Loucy (cell line): ENCODE results near the gene SAMD4B.

Source experiments
- H2AFZ ChIP-seq: fragments of 200-600 bp; sonication (generic); 2 replicates; pipeline ENCODE4 v1.6.0; 2016; ENCODE audit warnings: antibody characterized with exemption, mild to moderate bottlenecking, low read length, moderate library complexity
- H3F3A ChIP-seq: fragments of 200-600 bp; 2 replicates; pipeline ENCODE4 v1.6.0; 2016; ENCODE audit warnings: antibody characterized with exemption, low read depth, mild to moderate bottlenecking
- H3K27me3 ChIP-seq: fragments of 200-600 bp; sonication (generic); 2 replicates; pipeline ENCODE4 v1.6.1; 2014; ENCODE audit warnings: low read length, mild to moderate bottlenecking; ENCODE audit not compliant: insufficient read depth, poor library complexity, severe bottlenecking
- H3K36me3 ChIP-seq: fragments of 200-600 bp; sonication (generic); 2 replicates; pipeline ENCODE4 v1.6.1; 2016; ENCODE audit warnings: low read length; ENCODE audit not compliant: insufficient read depth
- H3K4me1 ChIP-seq: fragments of 200-600 bp; sonication (generic); 2 replicates; pipeline ENCODE4 v1.5.1; 2014; ENCODE audit warnings: low read length, mild to moderate bottlenecking; ENCODE audit not compliant: insufficient read depth, poor library complexity, severe bottlenecking
- H3K4me2 ChIP-seq: fragments of 200-600 bp; sonication (generic); 2 replicates; pipeline ENCODE4 v1.6.0; 2014; ENCODE audit warnings: antibody characterized with exemption, low read length, low read depth, mild to moderate bottlenecking; ENCODE audit not compliant: poor library complexity, severe bottlenecking
- H3K4me3 ChIP-seq: fragments of 200-600 bp; sonication (generic); 2 replicates; pipeline ENCODE4 v1.5.1; 2014; ENCODE audit warnings: low read length, mild to moderate bottlenecking, mixed read lengths; ENCODE audit not compliant: poor library complexity, severe bottlenecking
- H3K79me2 ChIP-seq: fragments of 200-600 bp; sonication (generic); 2 replicates; pipeline ENCODE4 v1.6.1; 2014; ENCODE audit warnings: low read length; ENCODE audit not compliant: insufficient read depth
- H3K9ac ChIP-seq: fragments of 200-600 bp; sonication (generic); 2 replicates; pipeline ENCODE4 v1.6.0; 2014; ENCODE audit warnings: mild to moderate bottlenecking, low read depth, low read length, moderate library complexity; ENCODE audit not compliant: poor library complexity, severe bottlenecking
- H3K9me2 ChIP-seq: fragments of 200-600 bp; sonication (generic); replicated peaks from 2 replicates; pipeline ENCODE4 v1.6.1; 2016; ENCODE audit warnings: low read depth, low read length, mixed read lengths
- H3K9me3 ChIP-seq: fragments of 200-600 bp; sonication (generic); 2 replicates; pipeline ENCODE4 v1.6.1; 2014; ENCODE audit warnings: mild to moderate bottlenecking, antibody characterized with exemption, low read length, low read depth; ENCODE audit not compliant: insufficient read depth
- H4K20me1 ChIP-seq: fragments of 200-600 bp; sonication (generic); 2 replicates; pipeline ENCODE4 v1.6.0; 2014; ENCODE audit warnings: antibody characterized with exemption, low read length, mild to moderate bottlenecking; ENCODE audit not compliant: insufficient read depth, poor library complexity, severe bottlenecking
- CTCF ChIP-seq: fragments of 200-600 bp; sonication (generic); conservative IDR thresholded peaks from 2 replicates; pipeline ENCODE4 v1.5.1; 2014; ENCODE audit warnings: mild to moderate bottlenecking, antibody characterized with exemption, low read length
- EZH2phosphoT487 ChIP-seq: fragments of 200-600 bp; IDR thresholded peaks from 2 replicates; pipeline ENCODE4 v1.6.1; 2018; ENCODE audit warnings: antibody characterized with exemption, mild to moderate bottlenecking, moderate library complexity, borderline replicate concordance

SAMD4B gene

GRCh38 chr19:39419003-39419402 lies 76.8 kb downstream of the SAMD4B start:
- Histone ChIP-seq H3K4me1 (peaks cover 16% of the 10 kb centered on the region), H4K20me1 (peaks cover 24% of the 10 kb centered on the region), H3K36me3 (peaks cover 14% of the 10 kb centered on the region; the same call in 1 of the 2 replicates), H3K9me2 (no peaks in the 10 kb centered on the region), H3K9me3 (no peaks in the 10 kb centered on the region), H3K9ac (no peak overlapping the region), H3K27me3 (no peaks in the 10 kb centered on the region), H3F3A (no peaks in the 10 kb centered on the region), H3K79me2 (peaks cover 32% of the 10 kb centered on the region), H3K4me3 (no peak overlapping the region), H2AFZ (no peak overlapping the region), H3K4me2 (no peak overlapping the region)
- TF ChIP-seq CTCF (no peak), EZH2phosphoT487 (no peak)

- Histone ChIP-seq H3K4me3 (no peak overlapping the region), H3K36me3 (peaks cover 19% of the 10 kb centered on the region; the same call in 1 of the 2 replicates), H3F3A (no peaks in the 10 kb centered on the region), H3K27me3 (no peaks in the 10 kb centered on the region), H3K4me1 (peaks cover 5% of the 10 kb centered on the region), H3K79me2 (peaks cover 14% of the 10 kb centered on the region; the same call in 1 of the 2 replicates), H3K4me2 (no peak overlapping the region), H2AFZ (no peak overlapping the region), H4K20me1 (peaks cover 8% of the 10 kb centered on the region), H3K9me2 (no peaks in the 10 kb centered on the region), H3K9ac (no peak overlapping the region), H3K9me3 (no peaks in the 10 kb centered on the region)
- TF ChIP-seq CTCF: no peak
- no peak for TF ChIP-seq EZH2phosphoT487
Observed at GRCh38 chr19:39420769-39421168, 78.5 kb downstream of the SAMD4B start.

- Histone ChIP-seq H4K20me1 (peaks cover 1% of the 10 kb centered on the region), H3K79me2 (peaks cover 2% of the 10 kb centered on the region; the same call in 1 of the 2 replicates), H3F3A (no peaks in the 10 kb centered on the region), H2AFZ (no peak overlapping the region), H3K9ac (no peak overlapping the region), H3K4me1 (no peaks in the 10 kb centered on the region), H3K9me3 (no peaks in the 10 kb centered on the region), H3K4me2 (no peak overlapping the region), H3K4me3 (no peak overlapping the region), H3K27me3 (no peaks in the 10 kb centered on the region), H3K9me2 (no peaks in the 10 kb centered on the region), H3K36me3 (peaks cover 19% of the 10 kb centered on the region; the same call in 1 of the 2 replicates)
- TF ChIP-seq CTCF (no peak), EZH2phosphoT487 (no peak)
Observed at GRCh38 chr19:39422020-39422419, 79.8 kb downstream of the SAMD4B start.
